GM19238 (cell line): ENCODE data around the gene MYO1A.
"Not testable (repeated sequence)": the region's sequence is repeated elsewhere in the genome, so short reads cannot be mapped to it uniquely, and the experiment has no call there.

Experiments used
- DNase-seq: peaks from one replicate; pipeline ENCODE4 v3.0.0; 2011; ENCODE audit warnings: low spot score; ENCODE audit not compliant: insufficient read length

Gene MYO1A

DNA sequence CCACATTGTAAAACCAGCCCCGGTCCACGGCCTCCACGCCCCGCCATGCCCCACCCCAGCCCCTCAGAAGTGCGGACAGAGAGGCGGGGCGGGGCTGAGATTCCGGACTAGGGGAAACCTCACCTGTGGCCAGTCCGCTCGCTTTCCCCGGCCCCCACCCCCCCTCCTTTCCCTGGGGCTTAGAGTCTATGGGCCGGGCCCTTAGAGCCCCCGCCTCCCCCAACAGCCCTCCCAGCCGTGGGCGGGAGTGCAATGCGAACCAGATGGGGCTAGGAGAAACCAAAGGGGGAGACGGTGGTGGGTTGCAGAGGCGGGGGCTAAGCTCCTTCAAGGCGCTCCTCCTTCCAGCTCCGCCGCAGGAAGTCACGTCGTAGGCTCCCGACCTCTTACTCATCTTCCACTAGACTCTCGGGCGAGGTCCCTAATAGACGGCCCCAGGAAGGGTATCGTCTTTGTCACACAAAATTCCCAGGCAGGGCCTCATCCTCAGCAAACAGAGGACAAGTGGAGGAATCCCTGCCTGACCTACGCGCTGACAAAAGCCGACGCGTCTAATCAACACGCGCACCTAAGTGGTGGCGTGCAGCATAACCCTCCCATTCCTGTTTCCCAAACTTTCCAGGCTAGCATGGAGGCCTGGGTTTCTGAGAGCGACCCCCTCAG is 37.9 kb upstream of the MYO1A start:
- peak; percentile 65 for DNase-seq

DNA sequence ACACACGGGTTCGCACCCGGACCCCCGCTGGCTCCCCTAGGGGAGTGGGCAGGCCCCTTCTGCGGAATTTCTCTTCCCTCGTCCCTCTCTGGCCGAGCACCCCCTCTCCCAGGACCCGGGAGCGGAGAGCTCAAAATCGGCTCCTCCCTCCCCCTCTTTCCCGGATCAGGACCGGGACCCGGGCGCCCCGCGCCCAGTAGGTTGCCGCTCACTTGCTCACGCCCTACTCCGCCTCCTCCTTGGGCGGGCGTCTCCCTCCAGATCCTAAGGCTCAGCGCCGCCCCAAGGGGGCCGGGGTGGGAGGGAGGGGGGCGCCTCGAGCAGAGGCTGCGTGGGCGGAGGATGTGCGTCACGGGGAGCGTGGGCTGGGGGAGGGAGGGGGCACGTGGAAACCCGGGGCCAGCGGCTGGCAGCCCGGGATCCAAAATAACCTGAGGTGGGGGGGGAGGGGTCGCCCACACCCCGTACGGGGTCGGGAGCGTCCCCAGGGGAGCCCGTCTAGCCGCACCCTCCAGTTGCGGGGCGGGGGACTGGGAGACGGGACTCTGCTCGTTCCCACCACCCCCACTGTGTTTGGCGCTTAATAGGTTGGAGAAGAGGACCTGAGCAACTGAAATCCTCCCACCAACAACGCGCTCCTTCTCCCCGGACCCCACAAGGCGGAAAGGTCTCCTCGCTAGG is 37.2 kb upstream of the MYO1A start:
- DNase-seq: peak; percentile 65

DNA sequence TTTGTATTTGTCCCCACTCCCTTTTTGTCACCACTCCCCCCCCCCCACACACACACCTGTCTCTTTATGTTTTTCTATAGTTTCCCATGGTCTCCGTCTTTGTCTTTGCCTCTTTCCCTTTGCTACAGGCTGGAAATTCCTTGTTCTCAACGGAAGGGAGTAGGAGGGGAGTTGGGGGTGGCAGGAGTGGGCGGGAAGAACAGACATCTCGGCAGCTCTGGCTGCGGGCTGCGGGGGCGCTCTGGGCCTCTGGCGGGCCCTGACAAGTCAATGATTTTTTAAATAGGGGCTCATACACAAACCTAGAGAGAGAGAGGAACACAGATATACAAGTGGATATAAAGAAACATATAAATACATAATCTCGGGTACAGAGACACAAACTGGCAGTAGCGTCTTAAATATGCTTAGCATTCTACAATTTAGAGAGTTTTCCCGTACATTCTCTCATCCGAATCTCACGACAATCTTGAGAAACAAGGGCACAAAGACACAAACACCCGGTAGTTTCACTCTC is 36.6 kb upstream of the MYO1A start:
- DNase-seq: no peak

DNA sequence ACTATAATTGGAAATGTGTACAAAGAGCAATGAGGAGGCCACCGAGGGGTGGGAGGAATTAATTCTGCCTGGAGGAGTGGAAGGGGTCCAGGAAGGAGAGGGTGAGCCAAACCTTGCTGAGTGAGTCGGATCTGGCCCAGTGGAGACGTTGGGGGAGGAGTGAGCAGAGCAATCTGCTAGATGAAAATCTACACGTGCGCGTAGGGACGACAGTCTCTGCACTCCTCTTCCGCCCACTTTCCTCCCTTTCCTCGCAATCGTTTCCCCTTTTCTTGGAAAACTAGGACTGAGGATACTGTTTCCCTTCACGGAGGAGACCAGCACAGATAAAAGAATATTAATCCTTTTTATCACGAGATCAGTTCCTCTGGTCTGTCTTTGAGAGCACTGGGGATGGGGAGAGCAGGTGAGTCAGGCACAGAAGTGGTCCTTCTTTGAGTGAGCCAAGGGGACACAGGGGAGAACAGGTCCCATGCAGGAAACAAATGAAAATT is 36.1 kb upstream of the MYO1A start:
- DNase-seq: no peak

DNA sequence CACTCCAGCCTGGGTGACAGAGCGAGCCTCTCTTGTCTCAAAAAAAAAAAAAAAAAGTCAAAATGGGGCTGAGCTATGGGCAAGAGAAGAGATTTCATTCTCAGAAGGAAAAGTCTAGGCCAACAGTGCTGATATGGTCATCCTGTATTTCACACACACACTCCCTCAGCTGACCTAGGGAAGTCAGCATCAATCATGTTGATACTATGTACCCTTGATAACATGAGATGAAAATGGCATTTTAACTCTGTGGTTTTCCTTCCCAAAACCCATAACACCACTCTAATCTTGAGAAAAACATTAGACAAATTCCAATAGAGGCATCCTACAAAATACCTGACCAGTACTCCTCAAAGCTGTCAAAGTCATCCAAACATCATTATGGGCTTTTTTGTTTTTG is 30.9 kb upstream of the MYO1A start:
- DNase-seq: no peak

DNA sequence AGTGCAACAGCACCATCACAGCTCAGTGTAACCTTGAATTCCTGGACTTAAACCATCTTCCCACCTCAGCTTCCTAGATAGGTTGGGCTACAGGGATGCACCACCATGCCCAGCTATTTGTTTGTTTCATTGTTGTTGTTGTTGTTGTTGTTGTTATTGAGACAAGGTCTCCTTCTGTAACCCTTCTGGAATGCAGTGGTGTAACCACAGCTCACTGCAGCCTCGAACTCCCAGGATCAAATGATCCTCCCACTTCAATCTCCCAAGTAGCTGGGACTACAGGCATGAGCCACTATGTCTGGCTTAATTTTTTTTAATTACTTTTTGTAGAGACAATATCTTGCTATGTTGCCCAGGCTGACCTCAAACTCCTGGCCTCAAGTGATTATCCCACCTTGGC is 29.9 kb upstream of the MYO1A start:
- DNase-seq: no peak

DNA sequence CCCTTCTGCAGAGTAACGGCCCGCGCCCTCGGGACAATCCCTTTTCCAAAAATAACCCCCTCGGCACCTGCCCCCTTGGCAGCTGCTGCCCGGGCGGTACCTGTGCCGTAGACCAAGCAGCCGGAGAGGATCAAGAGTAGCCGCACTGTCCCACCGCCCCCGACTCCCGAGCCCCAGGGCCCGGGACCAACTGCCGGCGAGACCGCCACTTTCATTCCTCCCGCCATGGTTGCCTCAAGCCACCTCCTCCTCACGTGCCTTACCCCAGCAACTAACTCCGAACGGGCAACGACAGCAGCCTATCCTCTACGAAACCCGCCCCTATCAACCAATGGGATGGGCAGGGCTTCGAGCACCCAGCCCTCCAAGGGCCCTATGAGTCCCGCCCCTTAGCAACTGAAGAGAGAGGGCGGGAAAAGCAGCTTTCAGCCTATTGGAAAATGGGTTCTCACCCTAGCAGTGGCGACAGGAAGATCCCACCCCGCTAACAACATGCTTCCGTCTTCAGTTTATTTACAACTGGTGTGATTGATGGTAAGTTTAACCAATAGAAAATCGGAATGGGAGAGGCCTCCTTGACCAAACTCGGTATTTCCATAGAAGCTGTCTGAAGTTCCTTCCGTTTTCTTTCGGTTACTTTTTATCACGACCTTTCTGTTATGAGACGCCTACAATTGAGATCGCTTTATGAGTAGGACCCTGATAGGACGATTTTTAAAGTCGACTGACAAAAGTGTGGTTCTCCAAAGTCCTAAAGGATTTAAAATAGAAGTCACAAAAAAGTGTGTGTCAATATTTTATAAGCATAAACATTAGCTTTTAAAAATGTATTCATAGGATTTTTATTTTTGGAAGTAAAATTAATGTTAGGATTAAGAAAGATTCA is 28.8 kb upstream of the MYO1A start, which contains the start of gene NEMP1:
Gene NEMP1, minus strand, starts transcription at position 273 of the 886 bp plus-strand sequence. Its CDS starts 46 bp downstream, at position 227.
- DNase-seq: peak; percentile 88

DNA sequence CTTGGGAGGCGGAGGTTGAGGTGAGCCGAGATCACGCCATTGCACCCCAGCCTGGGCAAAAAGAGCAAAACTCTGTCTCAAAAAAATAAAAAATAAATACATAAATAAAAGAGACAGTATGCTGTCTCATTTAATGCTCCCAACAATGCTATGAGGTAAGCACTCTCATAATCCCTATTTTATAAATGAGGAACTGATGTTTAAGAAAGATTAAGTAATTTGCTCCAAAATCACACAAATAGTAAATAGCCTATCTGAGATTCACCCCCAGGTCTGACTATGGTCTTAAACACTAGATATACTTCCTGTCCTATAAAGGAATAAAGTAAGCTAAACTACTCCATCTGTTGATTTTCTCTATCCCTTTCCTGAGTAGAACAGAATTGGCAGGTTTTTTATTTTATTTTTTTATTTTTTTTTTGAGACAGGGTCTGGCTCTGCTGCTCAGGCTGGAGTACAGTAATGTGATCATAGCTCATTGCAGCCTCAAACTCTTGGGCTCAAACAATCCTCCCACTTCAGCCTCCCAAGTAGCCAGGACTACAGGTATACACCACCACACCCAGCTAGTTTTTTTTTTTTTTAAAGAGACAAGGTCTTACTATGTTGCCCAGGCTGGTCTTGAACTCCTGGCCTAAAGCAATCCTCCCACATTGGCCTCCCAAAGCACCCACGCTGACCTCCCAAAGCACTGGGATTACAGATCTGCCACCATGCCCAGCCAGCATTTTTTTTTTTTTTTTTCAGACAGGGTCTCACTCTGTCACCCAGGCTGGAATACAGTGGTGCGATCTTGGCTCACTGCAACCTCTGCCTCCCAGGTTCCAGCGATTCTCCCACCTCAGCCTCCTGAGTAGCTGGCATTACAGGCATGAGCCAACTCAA is 23.9 kb upstream of the MYO1A start:
- not testable (repeated sequence) for DNase-seq

DNA sequence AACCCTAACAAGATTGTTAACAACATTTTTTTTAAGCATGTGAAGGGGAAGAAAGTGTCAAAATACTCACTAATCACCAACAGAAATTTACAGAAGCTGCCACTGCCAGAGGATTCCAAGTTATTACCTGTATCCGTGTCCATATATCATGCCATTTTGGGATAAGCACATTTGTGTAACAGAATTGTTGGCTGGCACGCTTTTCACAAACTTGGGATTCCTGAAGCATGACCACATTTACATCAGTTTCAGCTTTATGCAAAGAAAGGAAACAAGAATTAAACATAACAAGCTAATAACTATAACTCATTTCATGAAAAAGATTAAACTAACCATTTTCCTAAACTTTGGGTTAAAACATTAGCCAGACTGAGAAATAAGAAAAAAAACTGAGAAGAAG is 22.7 kb upstream of the MYO1A start:
- DNase-seq: no peak

DNA sequence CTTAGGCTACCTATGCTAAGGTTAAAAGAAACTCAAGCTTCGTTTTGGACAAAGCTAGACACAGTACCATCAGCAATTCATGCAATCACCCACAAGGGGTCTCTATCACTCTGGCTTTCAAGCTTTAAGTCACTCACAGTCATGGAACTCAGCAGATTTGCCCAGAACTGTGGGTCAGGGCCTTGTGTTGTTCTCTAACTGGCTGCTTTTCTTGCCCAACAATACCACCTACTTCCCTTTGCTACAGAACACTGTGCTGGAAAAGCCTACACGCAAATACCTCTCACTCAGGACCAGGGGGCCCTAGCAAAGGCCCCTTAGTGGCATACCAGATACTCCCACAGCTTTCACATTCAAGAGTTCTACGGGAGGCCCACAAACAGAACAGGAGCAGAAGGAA is 19.6 kb upstream of the MYO1A start:
- DNase-seq: no peak

DNA sequence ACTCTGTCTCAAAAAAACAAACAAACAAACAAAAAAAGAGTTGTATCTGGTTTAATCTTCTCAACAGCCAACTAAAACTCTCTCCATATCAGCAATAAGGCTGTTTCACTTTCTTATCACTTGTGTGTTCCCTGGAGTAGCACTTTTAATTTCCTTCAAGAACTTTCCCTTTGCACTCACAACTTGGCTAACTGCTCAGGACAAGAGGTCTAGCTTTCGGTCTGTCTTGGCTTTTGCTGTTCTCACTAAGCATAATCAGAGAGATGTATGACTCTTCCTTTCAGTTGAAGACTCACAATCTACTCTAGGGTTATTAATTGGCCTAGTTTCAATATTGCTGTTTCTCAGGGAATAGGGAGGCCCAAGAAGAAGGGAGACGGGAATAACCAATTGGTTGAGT is 16.3 kb upstream of the MYO1A start:
- DNase-seq: no peak

DNA sequence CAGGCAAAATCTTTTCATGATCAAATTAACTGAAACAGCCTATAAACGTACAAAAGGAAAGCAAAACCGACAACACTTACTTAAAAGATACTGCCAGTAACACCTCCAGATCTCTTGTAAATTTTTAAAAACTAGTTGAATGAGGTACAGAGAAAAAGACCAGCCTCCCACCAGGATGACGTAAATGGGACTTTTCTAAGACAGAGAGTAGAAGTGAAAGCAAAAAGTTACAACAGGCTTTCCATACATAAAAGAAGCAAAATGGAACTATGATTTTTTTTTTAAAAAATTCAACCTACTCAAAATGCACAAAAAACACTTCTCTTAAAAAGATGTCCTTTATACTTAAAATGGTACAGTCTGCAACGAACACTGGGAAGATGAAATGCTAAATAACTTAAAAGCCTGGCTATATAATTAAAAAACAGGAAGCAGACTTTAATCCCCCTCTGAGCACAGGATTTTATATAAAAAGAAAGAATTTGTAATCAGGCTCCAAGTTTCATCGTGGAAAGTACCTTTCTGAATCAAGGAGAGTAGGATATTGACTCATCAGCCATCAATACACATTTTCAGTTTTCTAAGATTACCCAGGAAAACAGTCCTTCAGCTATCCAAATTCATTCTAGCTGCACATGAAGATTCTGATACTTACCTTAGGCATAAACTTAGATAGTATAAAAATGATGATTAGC is 14.2 kb upstream of the MYO1A start:
- DNase-seq: no peak

DNA sequence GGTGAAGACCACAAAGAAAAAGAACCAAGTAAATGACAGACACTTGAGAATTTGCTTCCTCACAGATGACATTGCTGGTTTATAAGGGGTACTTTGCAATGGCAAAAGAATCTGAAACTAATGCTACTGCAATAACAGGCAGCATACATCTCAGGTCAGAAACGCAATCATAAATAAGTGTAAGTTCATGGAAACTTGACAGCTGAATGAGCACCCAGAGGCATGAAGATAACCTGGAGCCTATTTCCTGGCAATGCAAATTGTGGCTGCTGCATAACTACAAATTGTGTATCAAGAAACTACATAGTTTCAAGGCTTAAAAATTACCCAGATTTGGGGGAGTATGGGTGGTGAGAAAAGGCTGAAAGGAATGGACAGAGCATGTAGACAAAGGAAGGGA is 8.5 kb upstream of the MYO1A start:
- DNase-seq: no peak

DNA sequence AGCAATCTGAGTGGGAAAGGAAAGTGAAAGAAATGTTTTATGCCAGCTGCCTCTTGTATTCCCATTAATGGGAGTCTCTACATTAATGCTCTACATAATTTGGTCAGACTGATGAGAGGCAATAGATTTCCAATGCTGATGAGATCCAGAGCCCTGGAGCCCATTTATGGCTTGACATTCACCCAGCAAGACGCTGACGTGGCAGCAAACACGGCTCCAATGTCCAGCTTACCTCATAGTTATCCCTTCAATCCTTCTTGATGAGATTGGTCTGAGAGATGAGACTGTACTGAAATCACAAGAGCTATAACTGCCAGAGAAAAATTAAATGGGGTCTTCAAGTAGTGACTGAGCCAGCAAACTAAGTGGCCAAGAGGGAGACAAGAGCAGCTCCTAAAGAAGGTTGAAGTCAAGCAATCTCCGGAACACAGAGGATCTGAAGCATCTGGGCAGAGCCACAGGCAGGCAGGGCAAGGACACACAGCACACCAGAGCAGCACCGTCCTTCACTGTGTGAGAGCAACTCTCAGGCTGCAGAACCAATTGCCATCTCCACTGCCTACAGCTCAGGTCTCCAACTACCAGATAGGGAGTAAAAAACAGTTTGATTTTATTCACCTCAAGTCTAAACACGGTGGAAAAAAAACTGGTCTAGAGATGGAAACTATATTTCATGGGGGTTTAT is 7.3 kb upstream of the MYO1A start:
- no peak for DNase-seq

DNA sequence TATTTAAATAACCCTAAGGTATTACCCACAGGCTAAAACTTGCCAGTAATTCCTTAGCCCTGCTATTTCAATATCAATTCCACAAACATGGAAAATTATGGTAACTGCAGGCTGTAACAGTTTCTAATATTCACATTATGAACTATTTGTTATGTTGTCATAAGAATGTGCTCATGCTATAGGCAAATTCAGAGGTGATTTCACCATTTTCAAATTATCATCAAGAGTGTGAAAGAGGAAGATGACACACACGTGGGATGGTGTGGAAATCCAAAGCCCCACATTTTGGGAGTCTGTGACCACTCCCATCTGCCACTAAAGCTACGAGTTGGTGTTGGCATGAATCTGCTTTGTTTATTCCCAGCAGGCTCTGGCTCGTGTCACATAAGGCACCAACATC is 5.9 kb upstream of the MYO1A start:
- no peak for DNase-seq

DNA sequence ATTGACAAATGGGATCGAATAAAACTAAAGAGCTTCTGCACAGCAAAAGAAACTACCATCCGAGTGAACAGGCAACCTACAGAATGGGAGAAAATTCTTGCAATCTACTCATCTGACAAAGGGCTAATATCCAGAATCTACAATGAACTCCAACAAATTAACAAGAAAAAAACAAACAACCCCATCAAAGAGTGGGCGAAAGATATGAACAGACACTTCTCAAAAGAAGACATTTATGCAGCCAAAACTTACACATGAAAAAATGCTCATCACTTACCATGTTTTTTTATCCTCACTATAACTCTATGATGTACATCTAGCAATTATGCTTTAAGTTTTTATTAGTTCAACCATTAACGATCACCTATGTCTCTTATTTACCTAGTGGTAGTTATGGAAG is 4.0 kb upstream of the MYO1A start:
- DNase-seq: not testable (repeated sequence)

DNA sequence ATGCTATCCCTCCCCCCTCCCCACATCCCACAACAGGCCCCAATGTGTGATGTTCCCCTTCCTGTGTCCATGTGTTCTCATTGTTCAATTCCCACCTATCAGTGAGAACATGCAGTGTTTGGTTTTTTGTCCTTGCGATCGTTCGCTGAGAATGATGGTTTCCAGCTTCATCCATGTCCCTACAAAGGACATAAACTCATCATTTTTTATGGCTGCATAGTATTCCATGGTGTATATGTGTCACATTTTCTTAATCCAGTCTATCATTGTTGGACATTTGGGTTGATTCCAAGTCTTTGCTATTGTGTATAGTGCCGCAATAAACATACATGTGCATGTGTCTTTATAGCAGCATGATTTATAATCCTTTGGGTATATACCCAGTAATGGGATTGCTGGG is 3.2 kb upstream of the MYO1A start:
- DNase-seq: not testable (repeated sequence)

DNA sequence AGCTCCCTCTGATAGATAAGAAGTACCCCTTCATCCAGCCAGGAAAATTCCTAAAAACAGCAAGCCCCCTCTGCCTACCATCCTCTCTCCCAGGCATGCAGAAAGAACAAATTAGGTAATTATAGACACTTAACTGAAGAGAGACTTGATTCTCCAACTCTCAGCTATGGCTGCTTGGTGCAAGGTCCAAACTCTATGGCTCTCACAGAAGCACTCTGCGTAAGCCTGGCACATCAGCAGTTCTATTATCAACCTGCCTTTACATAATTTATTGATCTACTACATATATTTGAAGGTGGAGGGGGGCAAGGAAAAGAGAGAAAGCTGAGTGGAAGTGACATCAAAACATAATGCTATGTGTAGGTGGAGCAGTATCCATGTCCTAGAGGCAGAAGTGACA is 1.1 kb upstream of the MYO1A start:
- no peak for DNase-seq

DNA sequence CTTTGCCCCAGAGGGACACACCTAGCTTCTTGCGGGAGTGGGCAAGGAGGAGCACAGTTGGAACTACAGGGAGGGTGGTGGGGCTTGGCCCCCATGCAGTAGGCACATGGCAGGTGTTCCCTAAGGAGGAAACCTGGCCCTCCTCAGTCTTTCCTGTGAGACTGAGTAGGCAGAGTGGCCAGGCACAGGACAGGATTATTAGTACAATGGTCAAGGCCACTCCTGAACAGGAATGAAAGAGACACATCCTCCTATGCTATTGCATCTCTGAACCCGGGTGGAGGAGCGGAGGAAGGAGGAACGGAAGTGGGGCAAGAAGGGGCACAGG is 846 bp downstream of the MYO1A start:
- no peak for DNase-seq
